HUDEP-2 (cell line): Measurements from ENCODE around the gene CERS1.

Experiments used
- DNase-seq, 76 experiments: peaks; one replicate each; lab custom pipeline; 2025; ENCODE audit not compliant: unreplicated experiment in 76 of 76; lab: John Stamatoyannopoulos, UW

The CERS1 gene

GRCh38 chr19:18860302-18860700, 35.7 kb downstream of the CERS1 start:
- DNase-seq, result no peak

GRCh38 chr19:18859676-18860301, 36.2 kb downstream of the CERS1 start:
- DNase-seq, result no peak

- no peak for DNase-seq
Observed at GRCh38 chr19:18858906-18859646, 36.9 kb downstream of the CERS1 start.

- no peak for DNase-seq
Observed at GRCh38 chr19:18857223-18857622, 38.7 kb downstream of the CERS1 start.

- peak in 7 of 76 experiments; percentile 6 to 31 (median 18) for DNase-seq
Observed at GRCh38 chr19:18856385-18857126, 39.4 kb downstream of the CERS1 start.

GRCh38 chr19:18855647-18856384, 40.1 kb downstream of the CERS1 start:
- no peak for DNase-seq

GRCh38 chr19:18854982-18855381, 41.0 kb downstream of the CERS1 start:
- no peak for DNase-seq

GRCh38 chr19:18853755-18854427, 42.1 kb downstream of the CERS1 start:
- no peak for DNase-seq

- no peak for DNase-seq
Observed at GRCh38 chr19:18852648-18853047, 43.3 kb downstream of the CERS1 start.

- DNase-seq, result no peak
Observed at GRCh38 chr19:18851673-18852325, 44.2 kb downstream of the CERS1 start.

- DNase-seq, result no peak
Observed at GRCh38 chr19:18850471-18851375, 45.2 kb downstream of the CERS1 start.

- no peak for DNase-seq
Observed at GRCh38 chr19:18849838-18850400, 46.0 kb downstream of the CERS1 start.

- peak in 1 of 76 experiments; percentile 17 for DNase-seq
Observed at GRCh38 chr19:18848878-18849661, 46.9 kb downstream of the CERS1 start.

- no peak for DNase-seq
Observed at GRCh38 chr19:18847549-18848463, 48.2 kb downstream of the CERS1 start.

GRCh38 chr19:18846862-18847548, 49.0 kb downstream of the CERS1 start:
- peak in 64 of 76 experiments; percentile 14 to 81 (median 54) for DNase-seq

- DNase-seq, result no peak
Observed at GRCh38 chr19:18845961-18846360, 50.0 kb downstream of the CERS1 start.
